GM12892 (cell line): Measurements from ENCODE around the gene SETD3.

Source experiments
- POLR2A ChIP-seq: IDR thresholded peaks from 2 replicates; pipeline ENCODE4 v1.6.1; 2011; ENCODE audit warnings: low read depth, low read length, control low read depth
- POLR2AphosphoS5 ChIP-seq: IDR thresholded peaks from 2 replicates; pipeline ENCODE4 v1.6.1; 2011; ENCODE audit warnings: low read depth, low read length, control low read depth

GRCh38 chr14:99384450-99385417 is 95.9 kb downstream of the SETD3 start:
- no peak for TF ChIP-seq POLR2A
- no peak for TF ChIP-seq POLR2AphosphoS5
